SK-N-SH treated with all-trans-retinoic acid at 6 μM for 48 hours (cell line): Measurements from ENCODE around the gene AMDHD2.

Source experiments
- ATAC-seq: fragments of 200-7000 bp; cut with Tn5 transposase; 3 replicates; pipeline ENCODE4 v1.9.1; 2020; ENCODE audit warnings: mild to moderate bottlenecking, moderate library complexity
- ARNTL ChIP-seq: fragments of 450-650 bp; formaldehyde crosslinking; IDR thresholded peaks from 2 replicates; pipeline ENCODE4 v1.5.0; 2020; ENCODE audit warnings: low read depth, mild to moderate bottlenecking, moderate library complexity, borderline replicate concordance
- BACH2 ChIP-seq: fragments of 250-450 bp; sonication (Bioruptor Pico); IDR thresholded peaks from 2 replicates; pipeline ENCODE4 v1.9.0; 2021; ENCODE audit warnings: mild to moderate bottlenecking, borderline replicate concordance
- CSDC2 ChIP-seq: fragments of 250-450 bp; sonication (Bioruptor Pico); IDR thresholded peaks from 2 replicates; pipeline ENCODE4 v1.5.0; 2020; ENCODE audit warnings: mild to moderate bottlenecking, moderate library complexity
- ESRRG ChIP-seq: fragments of 250-450 bp; sonication (Bioruptor Pico); IDR thresholded peaks from 2 replicates; pipeline ENCODE4 v1.6.1; 2021; ENCODE audit warnings: mild to moderate bottlenecking
- ISL1 ChIP-seq: fragments of 250-450 bp; sonication (Bioruptor Pico); IDR thresholded peaks from 2 replicates; pipeline ENCODE4 v2.1.2; 2022; ENCODE audit warnings: mild to moderate bottlenecking, moderate library complexity
- OSR1 ChIP-seq: fragments of 250-450 bp; sonication (Bioruptor Pico); IDR thresholded peaks from 2 replicates; pipeline ENCODE4 v1.8.0; 2022; ENCODE audit warnings: moderate library complexity, mild to moderate bottlenecking, inconsistent platforms
- PPARA ChIP-seq: fragments of 250-450 bp; sonication (Bioruptor Pico); IDR thresholded peaks from 2 replicates; pipeline ENCODE4 v1.5.0; 2020; ENCODE audit warnings: mild to moderate bottlenecking, borderline replicate concordance
- RARB ChIP-seq: fragments of 250-450 bp; sonication (Bioruptor Pico); IDR thresholded peaks from 2 replicates; pipeline ENCODE4 v1.8.0; 2021; ENCODE audit warnings: mild to moderate bottlenecking, moderate library complexity
- TCF4 ChIP-seq: fragments of 250-450 bp; sonication (Bioruptor Pico); IDR thresholded peaks from 2 replicates; pipeline ENCODE4 v1.8.0; 2021; ENCODE audit warnings: mild to moderate bottlenecking, moderate library complexity, borderline replicate concordance
- ZFP30 ChIP-seq: fragments of 450-650 bp; formaldehyde crosslinking; IDR thresholded peaks from 2 replicates; pipeline ENCODE4 v1.5.0; 2022; ENCODE audit warnings: mild to moderate bottlenecking, moderate library complexity
- ZNF565 ChIP-seq: fragments of 450-650 bp; formaldehyde crosslinking; conservative IDR thresholded peaks from 2 replicates; pipeline ENCODE4 v1.5.0; 2020; ENCODE audit warnings: low read depth, mild to moderate bottlenecking, moderate library complexity
- ZNF70 ChIP-seq: fragments of 450-650 bp; formaldehyde crosslinking; IDR thresholded peaks from 2 replicates; pipeline ENCODE4 v1.5.0; 2020; ENCODE audit warnings: mild to moderate bottlenecking, moderate library complexity
- ZNF8 ChIP-seq: fragments of 450-650 bp; formaldehyde crosslinking; IDR thresholded peaks from 2 replicates; pipeline ENCODE4 v1.5.0; 2020; ENCODE audit warnings: mild to moderate bottlenecking, moderate library complexity
- TF ChIP-seq, protein P1 (sequence below): fragments of 250-450 bp; sonication (Bioruptor Pico); IDR thresholded peaks from 2 replicates; pipeline ENCODE4 v1.8.0; 2020; ENCODE audit warnings: mild to moderate bottlenecking, moderate library complexity, borderline replicate concordance
- TF ChIP-seq, protein P2 (sequence below): fragments of 250-450 bp; sonication (Bioruptor Pico); IDR thresholded peaks from 2 replicates; pipeline ENCODE4 v1.5.1; 2021; ENCODE audit warnings: mild to moderate bottlenecking, moderate library complexity
- TF ChIP-seq, protein P3 (sequence below): fragments of 250-450 bp; sonication (Bioruptor Pico); IDR thresholded peaks from 2 replicates; pipeline ENCODE4 v1.5.0; 2020; ENCODE audit warnings: mild to moderate bottlenecking, moderate library complexity
- TF ChIP-seq, protein P4 (sequence below): fragments of 250-450 bp; sonication (Bioruptor Pico); IDR thresholded peaks from 2 replicates; pipeline ENCODE4 v1.5.1; 2020; ENCODE audit warnings: low read depth, mild to moderate bottlenecking, moderate library complexity

The AMDHD2 gene

DNA sequence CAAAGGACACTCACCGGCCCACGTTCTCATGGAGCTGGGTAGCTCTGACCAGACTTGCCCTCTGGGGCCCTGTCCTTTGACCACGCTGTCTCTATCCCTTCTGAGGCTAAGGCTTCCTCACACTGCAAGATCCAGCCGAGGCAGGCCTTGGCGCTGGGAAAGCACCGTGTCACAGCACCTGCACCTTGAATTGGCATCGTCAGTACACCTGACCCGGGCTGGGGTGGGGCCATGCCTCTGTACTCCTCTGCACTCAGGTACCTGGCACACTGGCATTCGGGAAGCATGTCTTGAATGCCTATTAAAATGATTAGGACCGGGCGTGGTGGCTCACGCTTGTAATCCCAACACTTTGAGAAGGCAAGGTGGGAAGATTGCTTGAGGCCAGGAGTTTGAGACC is 39.2 kb upstream of the AMDHD2 start:
- no peak for ATAC-seq
- TF ChIP-seq, protein P1, sequence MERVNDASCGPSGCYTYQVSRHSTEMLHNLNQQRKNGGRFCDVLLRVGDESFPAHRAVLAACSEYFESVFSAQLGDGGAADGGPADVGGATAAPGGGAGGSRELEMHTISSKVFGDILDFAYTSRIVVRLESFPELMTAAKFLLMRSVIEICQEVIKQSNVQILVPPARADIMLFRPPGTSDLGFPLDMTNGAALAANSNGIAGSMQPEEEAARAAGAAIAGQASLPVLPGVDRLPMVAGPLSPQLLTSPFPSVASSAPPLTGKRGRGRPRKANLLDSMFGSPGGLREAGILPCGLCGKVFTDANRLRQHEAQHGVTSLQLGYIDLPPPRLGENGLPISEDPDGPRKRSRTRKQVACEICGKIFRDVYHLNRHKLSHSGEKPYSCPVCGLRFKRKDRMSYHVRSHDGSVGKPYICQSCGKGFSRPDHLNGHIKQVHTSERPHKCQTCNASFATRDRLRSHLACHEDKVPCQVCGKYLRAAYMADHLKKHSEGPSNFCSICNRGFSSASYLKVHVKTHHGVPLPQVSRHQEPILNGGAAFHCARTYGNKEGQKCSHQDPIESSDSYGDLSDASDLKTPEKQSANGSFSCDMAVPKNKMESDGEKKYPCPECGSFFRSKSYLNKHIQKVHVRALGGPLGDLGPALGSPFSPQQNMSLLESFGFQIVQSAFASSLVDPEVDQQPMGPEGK (CRISPR knock-in tag), result no peak
- no peak for TF ChIP-seq RARB (CRISPR knock-in tag)
- no peak for TF ChIP-seq ZNF565 (CRISPR knock-in tag)
- TF ChIP-seq CSDC2, result no peak
- TF ChIP-seq, protein P2, sequence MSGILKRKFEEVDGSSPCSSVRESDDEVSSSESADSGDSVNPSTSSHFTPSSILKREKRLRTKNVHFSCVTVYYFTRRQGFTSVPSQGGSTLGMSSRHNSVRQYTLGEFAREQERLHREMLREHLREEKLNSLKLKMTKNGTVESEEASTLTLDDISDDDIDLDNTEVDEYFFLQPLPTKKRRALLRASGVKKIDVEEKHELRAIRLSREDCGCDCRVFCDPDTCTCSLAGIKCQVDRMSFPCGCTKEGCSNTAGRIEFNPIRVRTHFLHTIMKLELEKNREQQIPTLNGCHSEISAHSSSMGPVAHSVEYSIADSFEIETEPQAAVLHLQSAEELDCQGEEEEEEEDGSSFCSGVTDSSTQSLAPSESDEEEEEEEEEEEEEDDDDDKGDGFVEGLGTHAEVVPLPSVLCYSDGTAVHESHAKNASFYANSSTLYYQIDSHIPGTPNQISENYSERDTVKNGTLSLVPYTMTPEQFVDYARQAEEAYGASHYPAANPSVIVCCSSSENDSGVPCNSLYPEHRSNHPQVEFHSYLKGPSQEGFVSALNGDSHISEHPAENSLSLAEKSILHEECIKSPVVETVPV, result no peak
- TF ChIP-seq ESRRG (CRISPR knock-in tag), result no peak
- TF ChIP-seq, all 23 proteins: peak for 0

DNA sequence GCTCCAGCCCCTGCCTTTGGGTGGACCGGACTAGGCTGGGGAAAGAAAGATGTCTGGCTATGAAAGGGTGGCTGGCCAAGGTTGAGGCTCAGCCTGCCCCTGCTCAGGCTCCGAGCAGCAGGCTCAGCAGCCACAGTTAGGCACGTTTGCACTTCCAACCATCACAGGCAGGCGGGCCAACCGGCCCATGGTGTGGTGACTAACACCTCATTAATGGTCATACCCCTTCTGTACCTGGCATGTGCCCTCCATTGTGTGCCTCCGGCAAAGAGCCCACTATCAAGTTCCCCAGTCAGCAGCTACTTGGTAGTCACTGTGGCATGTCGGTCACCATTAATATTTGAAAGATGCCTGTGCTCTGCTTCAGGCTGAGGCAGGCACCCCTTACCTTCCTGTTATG is 38.5 kb upstream of the AMDHD2 start:
- TF ChIP-seq RARB (CRISPR knock-in tag) (no peak), ZNF70 (CRISPR knock-in tag) (no peak), ZFP30 (no peak), ARNTL (CRISPR knock-in tag) (no peak)
- no peak for ATAC-seq

DNA sequence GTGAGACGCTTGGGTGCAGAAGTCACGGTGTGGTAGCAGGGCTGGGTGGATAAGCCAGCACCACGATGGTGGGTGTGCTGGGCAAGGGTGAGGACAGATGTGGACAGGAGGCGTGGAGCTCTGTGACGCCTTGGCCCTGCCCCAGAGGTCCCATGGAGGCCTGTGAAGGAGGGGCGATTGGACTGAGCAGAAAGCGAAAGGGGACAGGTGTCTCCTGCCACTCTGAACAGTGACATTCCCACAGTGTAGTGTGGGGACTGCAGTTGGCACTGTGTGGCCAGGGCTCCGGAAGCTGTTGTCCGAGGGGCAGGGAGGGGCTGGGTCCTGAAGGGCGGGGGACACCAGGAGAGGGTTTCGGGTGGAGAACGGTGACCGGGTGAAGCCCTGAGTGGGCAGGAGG is 37.9 kb upstream of the AMDHD2 start:
- no peak for TF ChIP-seq ZNF565 (CRISPR knock-in tag)
- peak; percentile 8; the same call in 2 of the 3 replicates for ATAC-seq

DNA sequence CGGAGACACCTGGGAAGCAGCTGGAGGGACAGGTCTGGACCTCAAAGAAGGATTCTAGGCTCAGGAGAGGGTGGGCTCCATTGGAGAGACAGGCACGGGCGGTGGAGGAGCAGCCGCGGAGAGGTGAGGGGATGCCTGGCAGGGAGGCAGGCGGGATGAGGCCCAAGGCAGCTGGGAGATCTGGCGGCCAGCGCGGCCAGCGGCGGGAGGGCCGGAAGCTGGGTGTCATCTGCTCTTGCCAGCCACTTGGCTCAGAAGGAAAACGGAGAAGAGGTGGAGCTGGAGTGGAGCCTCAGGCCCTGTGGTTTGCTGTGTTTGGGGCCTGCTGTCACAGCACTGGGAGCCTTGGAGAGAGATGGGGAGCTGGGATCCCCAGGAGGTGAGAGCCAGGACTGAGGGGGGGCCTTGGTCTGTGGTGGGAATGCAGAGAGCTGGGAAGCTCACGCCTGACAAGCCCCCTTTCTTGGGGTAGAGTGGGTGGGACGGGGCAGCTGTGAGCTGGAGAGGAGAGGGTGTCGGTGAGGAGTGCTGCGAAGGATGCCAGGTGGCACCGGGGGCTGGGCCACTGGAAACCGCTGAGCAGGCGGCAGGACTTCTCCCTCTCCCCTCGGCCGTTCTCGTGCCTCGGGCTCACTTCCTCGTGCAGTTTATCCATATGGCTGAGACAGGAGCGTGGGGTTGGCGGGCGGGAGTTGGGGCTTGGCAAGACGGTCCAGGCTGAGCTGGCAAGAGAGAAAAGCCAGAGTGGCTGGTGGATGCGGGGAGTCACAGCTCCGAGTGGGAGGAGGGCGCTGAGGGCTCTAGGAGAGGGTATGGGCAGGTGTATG is 37.2 kb upstream of the AMDHD2 start:
- peak; percentile 94 for ATAC-seq
- TF ChIP-seq ISL1 (CRISPR knock-in tag), result no peak
- TF ChIP-seq TCF4 (CRISPR knock-in tag), result peak; percentile 34; the same call in 1 of the 2 replicates
- TF ChIP-seq, protein P3, sequence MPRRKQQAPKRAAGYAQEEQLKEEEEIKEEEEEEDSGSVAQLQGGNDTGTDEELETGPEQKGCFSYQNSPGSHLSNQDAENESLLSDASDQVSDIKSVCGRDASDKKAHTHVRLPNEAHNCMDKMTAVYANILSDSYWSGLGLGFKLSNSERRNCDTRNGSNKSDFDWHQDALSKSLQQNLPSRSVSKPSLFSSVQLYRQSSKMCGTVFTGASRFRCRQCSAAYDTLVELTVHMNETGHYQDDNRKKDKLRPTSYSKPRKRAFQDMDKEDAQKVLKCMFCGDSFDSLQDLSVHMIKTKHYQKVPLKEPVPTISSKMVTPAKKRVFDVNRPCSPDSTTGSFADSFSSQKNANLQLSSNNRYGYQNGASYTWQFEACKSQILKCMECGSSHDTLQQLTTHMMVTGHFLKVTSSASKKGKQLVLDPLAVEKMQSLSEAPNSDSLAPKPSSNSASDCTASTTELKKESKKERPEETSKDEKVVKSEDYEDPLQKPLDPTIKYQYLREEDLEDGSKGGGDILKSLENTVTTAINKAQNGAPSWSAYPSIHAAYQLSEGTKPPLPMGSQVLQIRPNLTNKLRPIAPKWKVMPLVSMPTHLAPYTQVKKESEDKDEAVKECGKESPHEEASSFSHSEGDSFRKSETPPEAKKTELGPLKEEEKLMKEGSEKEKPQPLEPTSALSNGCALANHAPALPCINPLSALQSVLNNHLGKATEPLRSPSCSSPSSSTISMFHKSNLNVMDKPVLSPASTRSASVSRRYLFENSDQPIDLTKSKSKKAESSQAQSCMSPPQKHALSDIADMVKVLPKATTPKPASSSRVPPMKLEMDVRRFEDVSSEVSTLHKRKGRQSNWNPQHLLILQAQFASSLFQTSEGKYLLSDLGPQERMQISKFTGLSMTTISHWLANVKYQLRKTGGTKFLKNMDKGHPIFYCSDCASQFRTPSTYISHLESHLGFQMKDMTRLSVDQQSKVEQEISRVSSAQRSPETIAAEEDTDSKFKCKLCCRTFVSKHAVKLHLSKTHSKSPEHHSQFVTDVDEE, result 0 out of 2 replicates have a peak, but pooled peaks have one; percentile 34
- TF ChIP-seq, protein P4, sequence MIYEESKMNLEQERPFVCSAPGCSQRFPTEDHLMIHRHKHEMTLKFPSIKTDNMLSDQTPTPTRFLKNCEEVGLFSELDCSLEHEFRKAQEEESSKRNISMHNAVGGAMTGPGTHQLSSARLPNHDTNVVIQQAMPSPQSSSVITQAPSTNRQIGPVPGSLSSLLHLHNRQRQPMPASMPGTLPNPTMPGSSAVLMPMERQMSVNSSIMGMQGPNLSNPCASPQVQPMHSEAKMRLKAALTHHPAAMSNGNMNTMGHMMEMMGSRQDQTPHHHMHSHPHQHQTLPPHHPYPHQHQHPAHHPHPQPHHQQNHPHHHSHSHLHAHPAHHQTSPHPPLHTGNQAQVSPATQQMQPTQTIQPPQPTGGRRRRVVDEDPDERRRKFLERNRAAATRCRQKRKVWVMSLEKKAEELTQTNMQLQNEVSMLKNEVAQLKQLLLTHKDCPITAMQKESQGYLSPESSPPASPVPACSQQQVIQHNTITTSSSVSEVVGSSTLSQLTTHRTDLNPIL (CRISPR knock-in tag), result no peak

DNA sequence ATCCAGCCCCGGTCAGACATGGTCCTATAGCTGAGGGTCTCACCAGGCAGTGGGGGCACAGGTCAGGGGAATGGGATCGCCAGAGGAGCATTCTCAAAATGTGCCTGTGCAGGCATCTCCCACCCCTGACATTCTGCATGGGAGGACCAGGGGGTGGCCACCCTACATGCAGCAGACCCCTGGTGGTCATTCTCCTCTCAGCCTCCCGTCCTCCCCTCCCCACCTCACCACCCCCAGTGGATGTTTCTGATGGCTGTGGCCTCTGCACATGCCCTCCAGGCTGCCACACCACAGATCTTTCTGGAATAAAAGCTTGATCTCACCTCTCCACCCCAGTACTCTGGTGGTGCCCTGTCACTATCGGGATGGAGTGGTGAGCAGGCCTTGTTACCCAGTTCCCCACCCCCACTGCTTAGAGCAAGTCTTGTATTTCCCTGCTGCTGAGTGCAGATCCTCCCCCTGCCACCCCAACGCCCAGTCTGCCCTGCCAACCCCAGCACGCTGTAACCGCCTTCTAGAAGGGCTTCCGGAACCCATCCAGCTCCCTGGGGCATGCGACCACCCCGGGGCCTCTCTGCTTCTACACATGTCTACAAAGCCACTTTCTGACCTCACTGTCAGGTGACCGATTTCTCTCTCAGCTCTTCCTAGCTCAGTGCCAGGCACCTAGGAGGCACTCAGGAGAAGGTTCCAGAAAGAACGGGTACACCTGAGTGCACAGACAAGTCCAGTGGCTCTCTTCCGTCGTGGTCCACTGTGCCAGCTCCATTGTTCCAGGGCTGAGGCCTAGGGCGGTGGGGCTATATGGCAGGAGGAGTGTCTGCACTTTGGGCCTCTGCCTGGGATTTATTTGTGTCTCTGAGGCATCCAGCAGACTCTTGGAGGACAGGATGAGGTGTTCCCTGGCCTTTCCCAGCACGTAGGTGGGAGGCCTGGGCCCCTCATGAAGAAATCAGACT is 36.0 kb upstream of the AMDHD2 start:
- no peak for ATAC-seq
- TF ChIP-seq CSDC2 (no peak), ZNF8 (CRISPR knock-in tag) (no peak), OSR1 (CRISPR knock-in tag) (no peak), BACH2 (no peak), ARNTL (CRISPR knock-in tag) (no peak), PPARA (CRISPR knock-in tag) (no peak)
- TF ChIP-seq, protein P3, result no peak
- TF ChIP-seq, protein P1 (CRISPR knock-in tag), result no peak
- TF ChIP-seq, protein P4 (CRISPR knock-in tag), result no peak
